Ovary (tissue), 3 donors: ENCODE results near the gene PIGK.

Source experiments
- CTCF ChIP-seq, 3 donors: fragments of 450-650 bp in 2 of 3; fragments of 200-600 bp in 1 of 3; IDR thresholded peaks; one replicate each; pipeline versions ENCODE4 v1.5.1 to v1.8.0; 2016 to 2022; ENCODE audit warnings: antibody characterized with exemption in 3 of 3, mild to moderate bottlenecking in 1 of 3
- POLR2A ChIP-seq: fragments of 450-650 bp; IDR thresholded peaks from one replicate; pipeline ENCODE4 v1.6.1; 2017; ENCODE audit warnings: antibody characterized with exemption, mild to moderate bottlenecking, moderate library complexity
- donor health status: DM: no; HTN: no; CAD: no.

GRCh38 chr1:77146270-77146669 is 73.0 kb downstream of the PIGK start:
- TF ChIP-seq CTCF (IDR thresholded peaks at IDR 0.05) (no peak), POLR2A (no peak)
